ENCODE measurements around the gene PDZK1IP1. TPM values are rescaled to one million over a fixed set of nuclear protein-coding genes. Genes with fewer than 3 reads are reported as not detected.
"Not testable (repeated sequence)": the region's sequence is repeated elsewhere in the genome, so short reads cannot be mapped to it uniquely, and the experiment has no call there.

Gene PDZK1IP1
- total RNA-seq, 2 donors from 2014 or later, result 3.1 to 10.6 TPM

- no peaks in the 10 kb centered on the region for H3K9me3 ChIP-seq
- no peak overlapping the region for H3K4me3 ChIP-seq
- TF ChIP-seq CTCF (IDR thresholded peaks at IDR 0.05), result no peak
- no peak overlapping the region for H3K27ac ChIP-seq
- H3K4me1 ChIP-seq, result peaks cover 0 to 5% of the 10 kb centered on the region in 2 donors
- no peak for DNase-seq (ENCODE audit: low spot score)
- no peaks in the 10 kb centered on the region for H3K36me3 ChIP-seq
- H3K27me3 ChIP-seq, result no peaks in the 10 kb centered on the region
Observed at GRCh38 chr1:47174656-47175020, 15.2 kb downstream of the PDZK1IP1 start.

- Histone ChIP-seq H3K27ac (no peak overlapping the region), H3K9me3 (no peaks in the 10 kb centered on the region), H3K36me3 (no peaks in the 10 kb centered on the region), H3K4me1 (no peaks in the 10 kb centered on the region), H3K4me3 (no peak overlapping the region), H3K27me3 (no peaks in the 10 kb centered on the region)
- DNase-seq (ENCODE audit: low spot score), result no peak
- TF ChIP-seq CTCF (IDR thresholded peaks at IDR 0.05), result no peak
Observed at GRCh38 chr1:47172782-47173181, 17.1 kb downstream of the PDZK1IP1 start.

GRCh38 chr1:47164552-47164951 lies 25.3 kb downstream of the PDZK1IP1 start:
- no peak for DNase-seq (ENCODE audit: low spot score)
- Histone ChIP-seq H3K27ac (no peak overlapping the region), H3K4me1 (no peaks in the 10 kb centered on the region), H3K36me3 (no peaks in the 10 kb centered on the region), H3K27me3 (no peaks in the 10 kb centered on the region), H3K9me3 (no peaks in the 10 kb centered on the region), H3K4me3 (no peak overlapping the region)
- no peak for TF ChIP-seq CTCF (IDR thresholded peaks at IDR 0.05)

GRCh38 chr1:47161298-47162040 lies 28.4 kb downstream of the PDZK1IP1 start:
- H3K4me1 ChIP-seq, result no peaks in the 10 kb centered on the region
- H3K36me3 ChIP-seq, result no peaks in the 10 kb centered on the region
- no peak for DNase-seq (ENCODE audit: low spot score)
- no peak overlapping the region for H3K4me3 ChIP-seq
- no peaks in the 10 kb centered on the region for H3K27me3 ChIP-seq
- no peak overlapping the region for H3K27ac ChIP-seq
- TF ChIP-seq CTCF (IDR thresholded peaks at IDR 0.05), result no peak
- peaks cover 0 to 4% of the 10 kb centered on the region in 2 donors for H3K9me3 ChIP-seq

- DNase-seq (ENCODE audit: low spot score), result no peak
- no peak for TF ChIP-seq CTCF (IDR thresholded peaks at IDR 0.05)
- Histone ChIP-seq H3K9me3 (peaks cover 0 to 4% of the 10 kb centered on the region in 2 donors), H3K36me3 (no peaks in the 10 kb centered on the region), H3K27ac (no peak overlapping the region), H3K4me3 (no peak overlapping the region), H3K27me3 (no peaks in the 10 kb centered on the region), H3K4me1 (no peaks in the 10 kb centered on the region)
Observed at GRCh38 chr1:47160716-47161115, 29.1 kb downstream of the PDZK1IP1 start.

GRCh38 chr1:47157957-47158356 lies 31.9 kb downstream of the PDZK1IP1 start:
- DNase-seq (ENCODE audit: low spot score); H3K27me3 ChIP-seq; H3K36me3 ChIP-seq; H3K4me3 ChIP-seq; H3K4me1 ChIP-seq; H3K27ac ChIP-seq: not testable (repeated sequence)
- H3K9me3 ChIP-seq, result peaks cover 0 to 17% of the 10 kb centered on the region in 2 donors

GRCh38 chr1:47156457-47156856 lies 33.4 kb downstream of the PDZK1IP1 start:
- peaks cover 0 to 17% of the 10 kb centered on the region in 2 donors for H3K9me3 ChIP-seq
- not testable (repeated sequence) for H3K27me3 ChIP-seq; H3K4me3 ChIP-seq; H3K27ac ChIP-seq; DNase-seq (ENCODE audit: low spot score); H3K4me1 ChIP-seq; H3K36me3 ChIP-seq

GRCh38 chr1:47149162-47149561 lies 40.7 kb downstream of the PDZK1IP1 start:
- H3K27me3 ChIP-seq; DNase-seq (ENCODE audit: low spot score); H3K4me1 ChIP-seq; H3K9me3 ChIP-seq; H3K36me3 ChIP-seq; H3K4me3 ChIP-seq; H3K27ac ChIP-seq: not testable (repeated sequence)
